ENCODE data around the gene INSM1.

INSM1 gene

DNA sequence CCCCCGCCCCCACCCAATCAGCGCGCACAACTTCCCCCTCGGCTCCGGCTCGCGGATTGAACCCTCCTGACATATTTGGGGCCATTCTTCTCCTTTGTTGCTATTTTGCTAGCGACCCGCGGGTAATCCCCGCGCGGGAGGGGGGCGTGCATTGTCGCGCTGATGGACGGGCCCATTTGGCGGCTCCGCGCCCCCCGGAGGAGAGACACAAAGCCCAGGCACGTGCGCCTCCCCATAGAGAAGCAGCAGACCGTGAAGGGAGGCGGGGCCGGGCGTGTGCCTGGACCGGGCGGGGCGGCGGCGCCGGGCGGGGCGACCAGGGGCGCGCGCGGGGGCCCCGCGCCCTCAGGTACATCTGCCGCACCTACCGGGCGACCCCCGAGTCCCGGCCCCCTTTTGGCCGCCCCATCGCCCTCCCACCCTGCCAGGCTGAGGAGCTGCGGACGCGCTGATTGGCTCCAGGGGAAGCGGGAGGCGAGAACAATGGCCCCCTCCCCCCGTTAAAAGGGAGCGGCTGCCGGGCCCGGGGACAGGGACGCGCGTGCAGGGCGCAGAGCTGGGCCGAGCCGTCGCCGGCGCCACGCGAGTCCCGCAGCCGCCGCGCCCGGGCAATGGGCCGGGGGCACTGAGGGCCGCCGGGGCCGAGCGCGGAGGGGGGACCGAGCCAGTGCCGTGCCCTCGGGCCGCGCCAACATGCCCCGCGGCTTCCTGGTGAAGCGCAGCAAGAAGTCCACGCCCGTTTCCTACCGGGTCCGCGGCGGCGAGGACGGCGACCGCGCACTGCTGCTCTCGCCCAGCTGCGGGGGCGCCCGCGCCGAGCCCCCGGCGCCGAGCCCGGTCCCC lies at the start of gene INSM1:
Gene INSM1 (plus strand): TSS at position 530 of the 843 bp plus-strand sequence. CDS start 164 bp downstream, at position 694.
- H3K27me3 ChIP-seq (replicated peaks), result peaks cover 82% of the 10 kb centered on the region

GRCh38 chr20:20318365-20319161 lies 49.3 kb upstream of the INSM1 start:
- Histone ChIP-seq H3K36me3 (replicated peaks) (no peaks in the 10 kb centered on the region), H3K27me3 (replicated peaks) (no peaks in the 10 kb centered on the region), H3K4me3 (ENCODE audit: low read depth, low read length) (no peak overlapping the region), H3K27ac (no peak overlapping the region)
- TF ChIP-seq, protein P1, sequence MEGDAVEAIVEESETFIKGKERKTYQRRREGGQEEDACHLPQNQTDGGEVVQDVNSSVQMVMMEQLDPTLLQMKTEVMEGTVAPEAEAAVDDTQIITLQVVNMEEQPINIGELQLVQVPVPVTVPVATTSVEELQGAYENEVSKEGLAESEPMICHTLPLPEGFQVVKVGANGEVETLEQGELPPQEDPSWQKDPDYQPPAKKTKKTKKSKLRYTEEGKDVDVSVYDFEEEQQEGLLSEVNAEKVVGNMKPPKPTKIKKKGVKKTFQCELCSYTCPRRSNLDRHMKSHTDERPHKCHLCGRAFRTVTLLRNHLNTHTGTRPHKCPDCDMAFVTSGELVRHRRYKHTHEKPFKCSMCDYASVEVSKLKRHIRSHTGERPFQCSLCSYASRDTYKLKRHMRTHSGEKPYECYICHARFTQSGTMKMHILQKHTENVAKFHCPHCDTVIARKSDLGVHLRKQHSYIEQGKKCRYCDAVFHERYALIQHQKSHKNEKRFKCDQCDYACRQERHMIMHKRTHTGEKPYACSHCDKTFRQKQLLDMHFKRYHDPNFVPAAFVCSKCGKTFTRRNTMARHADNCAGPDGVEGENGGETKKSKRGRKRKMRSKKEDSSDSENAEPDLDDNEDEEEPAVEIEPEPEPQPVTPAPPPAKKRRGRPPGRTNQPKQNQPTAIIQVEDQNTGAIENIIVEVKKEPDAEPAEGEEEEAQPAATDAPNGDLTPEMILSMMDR (IDR thresholded peaks at IDR 0.05; ENCODE audit: low read depth, low read length, missing control alignments), result no peak
- DNase-seq, result no peak
- in situ Hi-C loops (cut with HindIII; ENCODE audit: low pct_ligation_motif_present, low sequenced_read_pairs), result no loop called here

More for the DNA sequence above, at the start of gene INSM1:
- Histone ChIP-seq H3K36me3 (replicated peaks) (no peaks in the 10 kb centered on the region), H3K4me3 (ENCODE audit: low read depth, low read length) (no peak within 1 kb of the TSS), H3K27ac (no peak within 1 kb of the TSS)
- TF ChIP-seq, protein P1 (IDR thresholded peaks at IDR 0.05; ENCODE audit: low read depth, low read length, missing control alignments), result no peak
- no peak for DNase-seq
- in situ Hi-C loops (cut with HindIII; ENCODE audit: low pct_ligation_motif_present, low sequenced_read_pairs), result no loop called here

DNA sequence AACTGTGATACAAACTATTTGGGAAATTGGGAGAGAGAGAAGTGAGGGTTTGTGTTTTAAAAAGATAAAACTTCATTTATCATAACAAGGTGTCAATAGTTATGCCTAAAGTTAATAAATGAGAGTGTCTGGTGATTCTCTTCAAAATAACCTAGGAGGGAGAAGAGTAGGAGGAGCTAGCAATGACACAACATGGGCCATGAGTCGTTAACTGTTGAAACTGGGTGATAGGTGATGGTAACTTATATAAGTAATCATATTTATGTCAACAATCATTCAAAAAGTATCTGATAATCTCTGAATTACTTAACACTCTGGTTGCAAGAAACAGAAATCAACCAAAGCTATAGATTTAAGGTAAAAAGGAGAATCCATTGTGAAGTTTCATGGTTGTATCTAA lies 46.8 kb upstream of the INSM1 start:
- in situ Hi-C loops (cut with HindIII; ENCODE audit: low pct_ligation_motif_present, low sequenced_read_pairs), result no loop called here
- no peaks in the 10 kb centered on the region for H3K36me3 ChIP-seq (replicated peaks)
- H3K27me3 ChIP-seq (replicated peaks), result no peaks in the 10 kb centered on the region
- H3K4me3 ChIP-seq (ENCODE audit: low read depth, low read length), result no peak overlapping the region
- TF ChIP-seq, protein P1 (IDR thresholded peaks at IDR 0.05; ENCODE audit: low read depth, low read length, missing control alignments), result no peak
- no peak for DNase-seq
- H3K27ac ChIP-seq, result no peak overlapping the region

- Histone ChIP-seq H3K4me3 (ENCODE audit: low read depth, low read length) (no peak overlapping the region), H3K27ac (no peak overlapping the region), H3K27me3 (replicated peaks) (no peaks in the 10 kb centered on the region), H3K36me3 (replicated peaks) (no peaks in the 10 kb centered on the region)
- in situ Hi-C loops (cut with HindIII; ENCODE audit: low pct_ligation_motif_present, low sequenced_read_pairs), result no loop called here
- TF ChIP-seq, protein P1 (IDR thresholded peaks at IDR 0.05; ENCODE audit: low read depth, low read length, missing control alignments), result no peak
- DNase-seq, result no peak
Observed at GRCh38 chr20:20321917-20322316, 46.0 kb upstream of the INSM1 start.

DNA sequence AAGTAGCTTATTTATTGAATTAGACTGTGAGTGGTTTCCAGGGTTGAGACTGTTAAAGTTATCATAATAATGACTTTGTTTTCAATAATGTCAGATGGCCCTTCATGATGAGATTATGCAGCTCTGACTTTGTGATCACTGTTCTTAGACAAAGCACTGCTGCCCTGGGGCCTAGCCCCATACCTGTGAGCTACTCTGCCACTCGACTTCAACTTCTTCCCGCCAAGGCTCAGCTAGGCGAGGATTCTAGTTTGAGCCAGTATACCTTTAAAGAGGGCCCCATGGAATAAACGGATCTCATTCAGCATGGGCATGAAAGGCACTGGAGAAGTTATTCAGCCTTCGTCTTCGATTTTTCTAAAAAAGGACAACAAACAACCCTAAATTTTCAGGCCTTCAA lies 45.0 kb upstream of the INSM1 start:
- DNase-seq, result no peak
- H3K27ac ChIP-seq, result no peak overlapping the region
- TF ChIP-seq, protein P1 (IDR thresholded peaks at IDR 0.05; ENCODE audit: low read depth, low read length, missing control alignments), result no peak
- H3K36me3 ChIP-seq (replicated peaks), result no peaks in the 10 kb centered on the region
- no peaks in the 10 kb centered on the region for H3K27me3 ChIP-seq (replicated peaks)
- in situ Hi-C loops (cut with HindIII; ENCODE audit: low pct_ligation_motif_present, low sequenced_read_pairs), result no loop called here
- H3K4me3 ChIP-seq (ENCODE audit: low read depth, low read length), result no peak overlapping the region

All from brain microvascular endothelial cell (primary cell).